ENCODE data around the gene ITPKB.
A peak's percentile ranks its signal among the peaks of the same experiment; 100 is the strongest.
"Not testable (repeated sequence)": the region's sequence is repeated elsewhere in the genome, so short reads cannot be mapped to it uniquely, and the experiment has no call there.

The ITPKB gene

DNA sequence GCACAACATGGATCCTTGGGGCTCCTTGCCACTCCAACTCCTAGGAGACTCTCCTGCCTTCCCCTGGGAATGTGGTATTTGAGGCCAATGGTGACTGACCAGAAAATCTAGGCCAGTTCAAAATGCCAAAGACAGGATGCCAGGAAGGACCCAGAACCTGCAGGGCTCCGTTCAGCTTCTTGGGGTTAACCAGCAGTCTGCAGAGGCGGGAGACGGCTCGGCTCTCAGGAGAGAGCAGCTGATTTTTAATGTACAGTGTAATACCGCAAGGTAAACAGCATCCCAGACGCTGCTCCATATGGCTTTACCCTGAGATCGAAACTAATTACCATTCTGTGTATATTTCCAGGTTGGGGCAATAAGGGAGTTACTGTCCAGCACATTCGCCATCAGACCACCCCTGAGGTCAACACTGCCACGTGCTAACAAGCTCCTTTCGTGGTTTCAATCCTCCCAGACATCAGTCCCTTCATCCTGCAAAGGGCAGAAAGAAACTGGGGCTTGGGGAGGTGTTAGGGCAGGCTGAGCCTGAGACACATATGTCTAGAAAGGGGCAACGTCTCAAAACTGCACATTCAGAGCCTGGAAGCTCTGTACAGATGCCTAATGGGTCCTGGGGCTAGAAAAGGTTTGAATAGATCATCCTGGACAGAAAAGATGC, 16.7 kb downstream of the ITPKB start:
- TF ChIP-seq SPI1 (IDR thresholded peaks at IDR 0.05; ENCODE audit: low read depth, low read length): no peak
- TF ChIP-seq POU2F2 (IDR thresholded peaks at IDR 0.05; ENCODE audit: low read depth, low read length): no peak
- TF ChIP-seq PAX5 (IDR thresholded peaks at IDR 0.05; ENCODE audit: insufficient read depth, low read length, severe bottlenecking): no peak
- no peak for TF ChIP-seq POLR2AphosphoS5 (IDR thresholded peaks at IDR 0.05; ENCODE audit: low read depth, low read length)
- no peak for TF ChIP-seq POLR2A (IDR thresholded peaks at IDR 0.05; ENCODE audit: low read depth, low read length)
- TF ChIP-seq TAF1 (IDR thresholded peaks at IDR 0.05; ENCODE audit: low read depth, low read length): no peak
- DNase-seq (ENCODE audit: insufficient read length, low spot score): no peak
- FAIRE-seq: no peak

DNA sequence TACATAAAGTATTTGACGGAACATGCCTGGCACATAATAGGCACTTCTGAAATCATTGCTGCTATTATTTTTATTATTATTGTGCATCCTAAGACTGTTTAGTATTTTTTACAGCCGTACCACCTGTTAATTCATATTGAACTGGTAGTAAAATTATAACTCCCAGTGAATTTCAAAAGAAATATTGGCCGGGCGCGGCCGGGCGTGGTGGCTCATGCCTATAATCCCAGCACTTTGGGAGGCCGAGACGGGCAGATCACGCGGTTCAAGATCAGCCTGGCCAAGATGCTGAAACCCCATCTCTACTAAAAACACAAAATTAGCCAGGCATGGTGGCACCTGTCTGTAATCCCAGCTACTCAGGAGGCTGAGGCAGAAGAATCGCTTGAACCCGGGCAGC, 18.5 kb downstream of the ITPKB start:
- FAIRE-seq; DNase-seq (ENCODE audit: insufficient read length, low spot score): not testable (repeated sequence)

DNA sequence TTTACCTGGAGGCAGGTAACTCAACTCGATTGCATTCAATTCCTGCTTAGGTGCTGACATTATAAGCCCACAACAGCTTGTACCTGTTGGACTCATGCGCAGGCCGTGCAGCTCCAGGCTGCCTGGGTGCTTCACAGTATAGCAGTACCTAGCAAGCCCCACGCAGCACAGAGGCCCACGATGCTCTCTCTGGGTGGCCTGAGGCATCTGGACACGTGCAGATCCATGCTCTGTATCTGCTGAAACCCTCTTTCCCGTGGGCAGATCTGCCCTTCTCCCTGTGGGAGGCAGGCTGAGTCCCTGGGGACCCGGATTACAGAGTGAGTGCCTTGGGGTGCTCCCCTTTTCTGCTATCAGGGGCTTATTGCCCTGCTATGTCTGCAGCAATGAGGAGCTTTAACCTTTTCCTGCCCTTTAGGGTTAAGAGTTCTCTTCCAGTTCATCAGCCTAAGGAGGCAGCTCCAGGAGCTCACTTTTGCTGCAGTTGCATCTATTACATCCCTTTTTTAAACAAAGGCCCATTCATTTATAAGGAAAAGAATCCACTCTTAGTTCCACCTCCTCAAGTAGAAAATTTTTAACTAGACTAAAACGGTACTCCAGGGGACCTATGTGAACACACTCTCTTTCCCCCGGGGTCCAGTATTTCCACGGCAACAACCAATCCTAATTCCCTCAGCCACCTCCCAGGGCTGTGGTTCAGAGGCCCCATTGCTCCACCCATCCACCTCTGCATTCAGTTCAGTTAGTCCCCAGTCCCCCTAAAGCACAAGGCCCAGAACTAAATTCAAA, 19.3 kb downstream of the ITPKB start:
- DNase-seq (ENCODE audit: insufficient read length, low spot score) (no peak), FAIRE-seq (no peak)
- TF ChIP-seq SPI1 (IDR thresholded peaks at IDR 0.05; ENCODE audit: low read depth, low read length): no peak
- no peak for TF ChIP-seq POU2F2 (IDR thresholded peaks at IDR 0.05; ENCODE audit: low read depth, low read length)
- no peak for TF ChIP-seq POLR2A (IDR thresholded peaks at IDR 0.05; ENCODE audit: low read depth, low read length)
- TF ChIP-seq PAX5 (IDR thresholded peaks at IDR 0.05; ENCODE audit: insufficient read depth, low read length, severe bottlenecking): no peak
- no peak for TF ChIP-seq POLR2AphosphoS5 (IDR thresholded peaks at IDR 0.05; ENCODE audit: low read depth, low read length)
- TF ChIP-seq TAF1 (IDR thresholded peaks at IDR 0.05; ENCODE audit: low read depth, low read length): no peak

GRCh38 chr1:226717256-226717909, 21.7 kb downstream of the ITPKB start:
- DNase-seq (ENCODE audit: insufficient read length, low spot score) (no peak), FAIRE-seq (no peak)
- no peak for TF ChIP-seq TAF1 (IDR thresholded peaks at IDR 0.05; ENCODE audit: low read depth, low read length)
- TF ChIP-seq POU2F2 (IDR thresholded peaks at IDR 0.05; ENCODE audit: low read depth, low read length): no peak
- TF ChIP-seq POLR2AphosphoS5 (IDR thresholded peaks at IDR 0.05; ENCODE audit: low read depth, low read length): no peak
- TF ChIP-seq PAX5 (IDR thresholded peaks at IDR 0.05; ENCODE audit: insufficient read depth, low read length, severe bottlenecking): no peak
- TF ChIP-seq POLR2A (IDR thresholded peaks at IDR 0.05; ENCODE audit: low read depth, low read length): no peak
- TF ChIP-seq SPI1 (IDR thresholded peaks at IDR 0.05; ENCODE audit: low read depth, low read length): no peak

- TF ChIP-seq POLR2A (IDR thresholded peaks at IDR 0.05; ENCODE audit: low read depth, low read length) (no peak), TAF1 (IDR thresholded peaks at IDR 0.05; ENCODE audit: low read depth, low read length) (no peak), PAX5 (IDR thresholded peaks at IDR 0.05; ENCODE audit: insufficient read depth, low read length, severe bottlenecking) (no peak), SPI1 (IDR thresholded peaks at IDR 0.05; ENCODE audit: low read depth, low read length) (no peak), POU2F2 (IDR thresholded peaks at IDR 0.05; ENCODE audit: low read depth, low read length) (no peak), POLR2AphosphoS5 (IDR thresholded peaks at IDR 0.05; ENCODE audit: low read depth, low read length) (no peak)
- FAIRE-seq (no peak), DNase-seq (ENCODE audit: insufficient read length, low spot score) (no peak)
Observed at GRCh38 chr1:226716577-226716976, 22.5 kb downstream of the ITPKB start.

- DNase-seq (ENCODE audit: insufficient read length, low spot score) (no peak), FAIRE-seq (peak; percentile 72)
- TF ChIP-seq PAX5 (IDR thresholded peaks at IDR 0.05; ENCODE audit: insufficient read depth, low read length, severe bottlenecking) (no peak), SPI1 (IDR thresholded peaks at IDR 0.05; ENCODE audit: low read depth, low read length) (no peak), POLR2A (IDR thresholded peaks at IDR 0.05; ENCODE audit: low read depth, low read length) (no peak), TAF1 (IDR thresholded peaks at IDR 0.05; ENCODE audit: low read depth, low read length) (no peak), POLR2AphosphoS5 (IDR thresholded peaks at IDR 0.05; ENCODE audit: low read depth, low read length) (no peak), POU2F2 (IDR thresholded peaks at IDR 0.05; ENCODE audit: low read depth, low read length) (no peak)
Observed at GRCh38 chr1:226714148-226714547, 24.9 kb downstream of the ITPKB start.

- DNase-seq (ENCODE audit: insufficient read length, low spot score) (no peak), FAIRE-seq (peak; percentile 98)
- no peak for TF ChIP-seq TAF1 (IDR thresholded peaks at IDR 0.05; ENCODE audit: low read depth, low read length)
- no peak for TF ChIP-seq PAX5 (IDR thresholded peaks at IDR 0.05; ENCODE audit: insufficient read depth, low read length, severe bottlenecking)
- no peak for TF ChIP-seq SPI1 (IDR thresholded peaks at IDR 0.05; ENCODE audit: low read depth, low read length)
- TF ChIP-seq POLR2AphosphoS5 (IDR thresholded peaks at IDR 0.05; ENCODE audit: low read depth, low read length): no peak; the same call in 1 of the 2 replicates
- peak; percentile 43; the same call in 1 of the 2 replicates for TF ChIP-seq POU2F2 (IDR thresholded peaks at IDR 0.05; ENCODE audit: low read depth, low read length)
- no peak; the same call in 1 of the 2 replicates for TF ChIP-seq POLR2A (IDR thresholded peaks at IDR 0.05; ENCODE audit: low read depth, low read length)
Observed at GRCh38 chr1:226712742-226713419, 26.2 kb downstream of the ITPKB start.

GRCh38 chr1:226711976-226712741, 26.9 kb downstream of the ITPKB start:
- FAIRE-seq (no peak), DNase-seq (ENCODE audit: insufficient read length, low spot score) (no peak)
- TF ChIP-seq POU2F2 (IDR thresholded peaks at IDR 0.05; ENCODE audit: low read depth, low read length) (0 out of 2 replicates have a peak, but pooled peaks have one; percentile 67), PAX5 (IDR thresholded peaks at IDR 0.05; ENCODE audit: insufficient read depth, low read length, severe bottlenecking) (no peak), TAF1 (IDR thresholded peaks at IDR 0.05; ENCODE audit: low read depth, low read length) (no peak), SPI1 (IDR thresholded peaks at IDR 0.05; ENCODE audit: low read depth, low read length) (peak; percentile 32; the same call in 1 of the 2 replicates), POLR2AphosphoS5 (IDR thresholded peaks at IDR 0.05; ENCODE audit: low read depth, low read length) (peak; percentile 18; the same call in 1 of the 2 replicates), POLR2A (IDR thresholded peaks at IDR 0.05; ENCODE audit: low read depth, low read length) (no peak)

Measured in GM12891 (cell line).